CD4-positive, alpha-beta T cell treated with Interleukin-6 for 4 hours (primary cell): Measurements from ENCODE around the gene ATP5F1D.
A peak's percentile ranks its signal among the peaks of the same experiment; 100 is the strongest.

Source experiments
- DNase-seq: peaks from one replicate; pipeline ENCODE4 v3.0.0-alpha.2; 2020; ENCODE audit warnings: mixed read lengths

Gene ATP5F1D

GRCh38 chr19:1220976-1221903 is 20.3 kb upstream of the ATP5F1D start:
- DNase-seq = no peak

GRCh38 chr19:1221904-1222255 is 19.7 kb upstream of the ATP5F1D start:
- DNase-seq = no peak

- no peak for DNase-seq
These were observed 19.2 kb upstream of the ATP5F1D start for GRCh38 chr19:1222394-1222793.

- peak; percentile 44 for DNase-seq
These were observed 18.3 kb upstream of the ATP5F1D start for GRCh38 chr19:1223018-1223855.

- DNase-seq = no peak
These were observed 17.3 kb upstream of the ATP5F1D start for GRCh38 chr19:1224047-1224825.

- no peak for DNase-seq
These were observed 16.7 kb upstream of the ATP5F1D start for GRCh38 chr19:1224847-1225246.

- no peak for DNase-seq
These were observed 15.9 kb upstream of the ATP5F1D start for GRCh38 chr19:1225440-1226226.

- DNase-seq = no peak
These were observed 15.4 kb upstream of the ATP5F1D start for GRCh38 chr19:1226227-1226518.

- DNase-seq = no peak
These were observed 14.8 kb upstream of the ATP5F1D start for GRCh38 chr19:1226522-1227303.

GRCh38 chr19:1227304-1228054 is 14.1 kb upstream of the ATP5F1D start:
- DNase-seq = no peak

- no peak for DNase-seq
These were observed 13.2 kb upstream of the ATP5F1D start for GRCh38 chr19:1228161-1228957.

- no peak for DNase-seq
These were observed 12.3 kb upstream of the ATP5F1D start for GRCh38 chr19:1229056-1229923.

- DNase-seq = no peak
These were observed 11.4 kb upstream of the ATP5F1D start for GRCh38 chr19:1229924-1230782.

GRCh38 chr19:1230783-1231489 is 10.6 kb upstream of the ATP5F1D start:
- no peak for DNase-seq

- no peak for DNase-seq
These were observed 9.6 kb upstream of the ATP5F1D start for GRCh38 chr19:1231729-1232637.

- DNase-seq = no peak
These were observed 8.9 kb upstream of the ATP5F1D start for GRCh38 chr19:1232652-1233072.
